ENCODE measurements around the gene SYT2.
"Not testable (repeated sequence)": the region's sequence is repeated elsewhere in the genome, so short reads cannot be mapped to it uniquely, and the experiment has no call there.

- TF ChIP-seq POLR2A, CTCF, EP300, POLR2AphosphoS5 (IDR thresholded peaks at IDR 0.05): not testable (repeated sequence)
Measured at GRCh38 chr1:202619012-202619411, 91.2 kb downstream of the SYT2 start.
